ENCODE results near the gene NCOA7.
"Not testable (repeated sequence)": the region's sequence is repeated elsewhere in the genome, so short reads cannot be mapped to it uniquely, and the experiment has no call there.

NCOA7 gene

GRCh38 chr6:125754566-125754965, 36.2 kb upstream of the NCOA7 start:
- no peak for DNase-seq

GRCh38 chr6:125759184-125759902, 31.4 kb upstream of the NCOA7 start:
- DNase-seq: no peak

- DNase-seq: no peak
Measured at GRCh38 chr6:125759959-125760457, 30.8 kb upstream of the NCOA7 start.

GRCh38 chr6:125764121-125764671, 26.6 kb upstream of the NCOA7 start:
- no peak for DNase-seq

GRCh38 chr6:125765944-125766343, 24.8 kb upstream of the NCOA7 start:
- no peak for DNase-seq

- DNase-seq: no peak
Measured at GRCh38 chr6:125766641-125767040, 24.1 kb upstream of the NCOA7 start.

- no peak for DNase-seq
Measured at GRCh38 chr6:125769147-125769783, 21.5 kb upstream of the NCOA7 start.

GRCh38 chr6:125773387-125774341, 17.1 kb upstream of the NCOA7 start:
- no peak for DNase-seq

- DNase-seq: not testable (repeated sequence)
Measured at GRCh38 chr6:125776107-125776826, 14.5 kb upstream of the NCOA7 start.

- peak; percentile 61 to 92 (median 77) for DNase-seq
Measured at GRCh38 chr6:125779924-125780539, 10.7 kb upstream of the NCOA7 start.

GRCh38 chr6:125780540-125781313, 10.0 kb upstream of the NCOA7 start:
- peak in 4 of 5 donors; percentile 38 to 89 (median 43) for DNase-seq

GRCh38 chr6:125781314-125781868, 9.4 kb upstream of the NCOA7 start:
- DNase-seq: peak in 2 of 5 donors; percentile 36 to 52

GRCh38 chr6:125784365-125784764, 6.4 kb upstream of the NCOA7 start:
- no peak for DNase-seq

GRCh38 chr6:125787791-125788190, 3.0 kb upstream of the NCOA7 start:
- DNase-seq: no peak

GRCh38 chr6:125789167-125789566, 1.6 kb upstream of the NCOA7 start:
- DNase-seq: peak in 1 of 5 donors; percentile 11

GRCh38 chr6:125789576-125790357, 993 bp upstream of the NCOA7 start:
- DNase-seq: peak in 3 of 5 donors; percentile 18 to 61 (median 19)

- DNase-seq: peak in 2 of 5 donors; percentile 40 to 64
Measured at GRCh38 chr6:125791151-125791819, 525 bp downstream of the NCOA7 start.

- DNase-seq: no peak
Measured at GRCh38 chr6:125791820-125792165, 1.0 kb downstream of the NCOA7 start.

GRCh38 chr6:125792172-125792571, 1.4 kb downstream of the NCOA7 start:
- no peak for DNase-seq

Measured in T-helper 1 cell (primary cell).